Thyroid gland (tissue), 4 donors: ENCODE measurements around the gene HMX2. TPM values are rescaled to one million over a fixed set of nuclear protein-coding genes. Genes with fewer than 3 reads are reported as not detected.

Experiments
- DNase-seq, 2 donors: peaks; one replicate each; pipeline ENCODE4 v3.0.0-alpha.2; 2019
- H3K27ac ChIP-seq, 3 donors: fragments of 200-600 bp; sonication (generic); 1 replicate in 2 of 3; 2 replicates in 1 of 3; pipeline ENCODE4 v1.5.1; 2016 to 2019; ENCODE audit warnings: mild to moderate bottlenecking in 1 of 3, moderate library complexity in 1 of 3
- H3K27me3 ChIP-seq: fragments of 200-600 bp; sonication (generic); one replicate; pipeline ENCODE4 v1.5.1; 2019
- H3K36me3 ChIP-seq, 2 donors: fragments of 200-600 bp; sonication (generic); one replicate each; pipeline ENCODE4 v1.5.1; 2016 to 2019
- H3K4me1 ChIP-seq, 2 donors: fragments of 200-600 bp; sonication (generic); one replicate each; pipeline ENCODE4 v1.5.1; 2017 to 2019
- H3K4me3 ChIP-seq, 3 donors: fragments of 200-600 bp; sonication (generic); replicated peaks in 1 of 3; 1 replicate in 2 of 3; 2 replicates in 1 of 3; pipeline ENCODE4 v1.5.1; 2016; ENCODE audit warnings: mild to moderate bottlenecking in 1 of 3
- H3K9me3 ChIP-seq: fragments of 200-600 bp; sonication (generic); one replicate; pipeline ENCODE4 v1.5.1; 2017
- CTCF ChIP-seq, 6 experiments: fragments of 200-600 bp in 3 of 6; fragments of 450-650 bp in 3 of 6; sonication (generic) in 3 of 6; IDR thresholded peaks; one replicate each; pipeline ENCODE4 v1.5.1; 2016 to 2019; ENCODE audit warnings: antibody characterized with exemption in 6 of 6, mild to moderate bottlenecking in 2 of 6, inconsistent platforms in 1 of 6, moderate library complexity in 1 of 6
- POLR2A ChIP-seq, 2 donors: fragments of 450-650 bp; IDR thresholded peaks; one replicate each; pipeline ENCODE4 v1.6.1; 2017; ENCODE audit warnings: antibody characterized with exemption in 2 of 2, mild to moderate bottlenecking in 2 of 2, moderate library complexity in 1 of 2
- WGBS, 2 donors: methylation state at CpG; one replicate each; pipeline ENCODE4 v1.1.5; 2017; 5-methylcytosine and 5-hydroxymethylcytosine counted together
- intact Hi-C: fragments of 100-400 bp; cut with DNase I; formaldehyde crosslinking; loops from one replicate; pipeline ENCODE4 v1.15.1; 2023
- total RNA-seq, 4 donors: library from RNA; depleted of rRNA; stranded (reverse); fragments of >200 nt; gene quantifications; one replicate each; pipeline ENCODE4 v1.2.3, GENCODE V29; 2016

The HMX2 gene
- total RNA-seq, 4 donors from 2014 or later = not detected

GRCh38 chr10:123154092-123154710, 6.3 kb downstream of the HMX2 start, which contains the start of gene BUB3:
Gene BUB3 (plus strand): TSS chr10:123154402. CDS start chr10:123154918, 516 bp downstream.
- Histone ChIP-seq H3K36me3 (no peaks in the 10 kb centered on the region), H3K9me3 (no peaks in the 10 kb centered on the region), H3K27me3 (peaks cover 30% of the 10 kb centered on the region), H3K27ac (peak within 1 kb of the TSS; percentile 70 to 80 (median 73)), H3K4me3 (peak within 1 kb of the TSS; percentile 79 to 99 (median 86)), H3K4me1 (peaks cover 13 to 34% of the 10 kb centered on the region in 2 donors)
- TF ChIP-seq CTCF (IDR thresholded peaks at IDR 0.05) (peak in 3 of 6 experiments; percentile 19 to 24 (median 19)), POLR2A (IDR thresholded peaks at IDR 0.05) (peak; percentile 9 to 83)
- WGBS, 2 donors = 0% methylated on average over 16 to 27 of the region's 50 CpGs
- peak; percentile 99 for DNase-seq
- intact Hi-C loops = loop anchor here (10.0 kb wide), 1 partner anchor 169 kb away; the partner anchor contains the start of gene PSTK

GRCh38 chr10:123154711-123155505, 7.0 kb downstream of the HMX2 start:
- DNase-seq = peak; percentile 58
- no peaks in the 10 kb centered on the region for H3K9me3 ChIP-seq
- peak overlapping the region; percentile 79 to 99 (median 86) for H3K4me3 ChIP-seq
- TF ChIP-seq CTCF (IDR thresholded peaks at IDR 0.05) = no peak
- TF ChIP-seq POLR2A (IDR thresholded peaks at IDR 0.05) = no peak
- peaks cover 23% of the 10 kb centered on the region for H3K27me3 ChIP-seq
- intact Hi-C loops = loop anchor here (10.0 kb wide), 1 partner anchor 170 kb away; the partner anchor contains the start of gene PSTK
- 7 to 9% methylated on average over 24 to 27 of the region's 49 CpGs for WGBS, 2 donors
- no peaks in the 10 kb centered on the region for H3K36me3 ChIP-seq
- peaks cover 13 to 27% of the 10 kb centered on the region in 2 donors for H3K4me1 ChIP-seq
- peak overlapping the region; percentile 70 to 80 (median 73) for H3K27ac ChIP-seq

DNA sequence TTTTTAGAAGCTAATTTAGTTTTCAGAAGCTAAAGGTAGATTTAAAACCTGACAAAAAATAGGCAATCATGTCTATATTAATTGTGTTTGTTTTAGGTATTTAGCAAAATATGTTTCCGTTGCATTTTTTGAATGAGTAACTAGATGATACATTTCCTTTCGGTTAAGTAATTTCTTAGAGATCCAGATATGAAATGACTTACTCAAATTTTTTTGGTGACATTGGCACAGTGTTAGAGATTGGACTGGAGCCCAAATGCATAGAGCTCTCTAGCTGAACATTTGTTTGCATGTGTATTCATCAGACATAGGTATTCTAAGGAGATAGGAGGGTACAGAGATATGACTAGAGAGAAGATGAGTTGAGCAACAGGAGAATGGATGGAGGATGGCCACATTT, 8.1 kb downstream of the HMX2 start:
- 95 to 97% methylated on average over 2 of the region's 2 CpGs for WGBS, 2 donors
- intact Hi-C loops = loop anchor here (10.0 kb wide), 1 partner anchor 171 kb away; the partner anchor contains the start of gene PSTK
- Histone ChIP-seq H3K9me3 (no peaks in the 10 kb centered on the region), H3K4me3 (no peak overlapping the region), H3K36me3 (peaks cover 0 to 6% of the 10 kb centered on the region in 2 donors), H3K4me1 (peaks cover 7 to 18% of the 10 kb centered on the region in 2 donors), H3K27ac (no peak overlapping the region), H3K27me3 (peaks cover 11% of the 10 kb centered on the region)
- TF ChIP-seq CTCF (IDR thresholded peaks at IDR 0.05) (no peak), POLR2A (IDR thresholded peaks at IDR 0.05) (no peak)
- DNase-seq = no peak

DNA sequence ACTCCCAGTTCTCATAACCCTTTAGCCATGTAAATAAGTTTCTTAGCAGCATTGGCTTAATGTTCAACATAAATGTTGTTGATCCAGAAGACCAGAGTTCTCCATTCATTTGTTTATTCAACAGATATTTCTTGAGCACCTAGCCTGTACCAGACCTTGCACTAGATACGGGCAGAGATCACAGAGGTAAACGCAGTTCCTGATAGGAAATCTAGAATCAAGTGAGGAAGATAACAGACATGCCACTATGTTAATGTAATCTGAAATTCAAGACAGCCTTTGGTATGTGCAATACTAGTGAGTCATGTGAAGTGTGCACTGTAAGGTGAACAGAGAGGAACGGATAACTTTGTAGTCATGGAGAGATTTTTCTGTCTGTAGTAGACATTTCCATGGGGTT, 9.3 kb downstream of the HMX2 start:
- H3K36me3 ChIP-seq = peaks cover 2 to 14% of the 10 kb centered on the region in 2 donors
- intact Hi-C loops = loop anchor here (10.0 kb wide), 1 partner anchor 172 kb away; the partner anchor contains the start of gene PSTK
- no peak overlapping the region for H3K27ac ChIP-seq
- no peaks in the 10 kb centered on the region for H3K27me3 ChIP-seq
- TF ChIP-seq CTCF (IDR thresholded peaks at IDR 0.05) = no peak
- no peak for TF ChIP-seq POLR2A (IDR thresholded peaks at IDR 0.05)
- no peaks in the 10 kb centered on the region for H3K9me3 ChIP-seq
- peaks cover 7 to 14% of the 10 kb centered on the region in 2 donors for H3K4me1 ChIP-seq
- 88 to 96% methylated on average over 3 of the region's 3 CpGs for WGBS, 2 donors
- H3K4me3 ChIP-seq = no peak overlapping the region
- DNase-seq = no peak
